SK-N-MC (cell line): ENCODE measurements around the gene NIFK.

Experiments
- DNase-seq: peaks from one replicate; pipeline ENCODE4 v3.0.0-alpha.2; 2011; ENCODE audit warnings: low read depth, low spot score
- H3K27ac ChIP-seq: fragments of 200-600 bp; sonication (generic); 2 replicates; pipeline ENCODE4 v1.5.1; 2016; ENCODE audit warnings: mixed run types
- H3K36me3 ChIP-seq: fragments of 200-600 bp; sonication (generic); 2 replicates; pipeline ENCODE4 v1.6.1; 2017; ENCODE audit warnings: antibody characterized with exemption, low read length, mixed read lengths; ENCODE audit not compliant: insufficient read depth
- H3K4me3 ChIP-seq: fragments of 200-600 bp; sonication (generic); 2 replicates; pipeline ENCODE4 v1.5.1; 2016
- H3K9ac ChIP-seq: fragments of 200-600 bp; sonication (generic); 2 replicates; pipeline ENCODE4 v1.8.0; 2017; ENCODE audit warnings: mixed run types, mixed read lengths; ENCODE audit not compliant: insufficient read length
- H3K9me3 ChIP-seq: fragments of 200-600 bp; sonication (generic); 2 replicates; pipeline ENCODE4 v1.6.1; 2017; ENCODE audit warnings: low read depth, mild to moderate bottlenecking, antibody characterized with exemption, low read length, moderate library complexity, mixed read lengths
- EZH2 ChIP-seq: fragments of 200-600 bp; sonication (generic); IDR thresholded peaks from one replicate; pipeline ENCODE4 v1.6.1; 2017; ENCODE audit warnings: antibody characterized with exemption
- FOXP2 ChIP-seq: optimal IDR thresholded peaks from 2 replicates; pipeline ENCODE3; 2011; ENCODE audit warnings: mild to moderate bottlenecking, moderate library complexity; ENCODE audit not compliant: insufficient read depth; ENCODE audit errors: extremely low read length, control extremely low read depth
- POLR2AphosphoS5 ChIP-seq: IDR thresholded peaks from 2 replicates; pipeline ENCODE4 v1.6.1; 2012; ENCODE audit warnings: mild to moderate bottlenecking, low read depth, low read length, borderline replicate concordance

The NIFK gene

DNA sequence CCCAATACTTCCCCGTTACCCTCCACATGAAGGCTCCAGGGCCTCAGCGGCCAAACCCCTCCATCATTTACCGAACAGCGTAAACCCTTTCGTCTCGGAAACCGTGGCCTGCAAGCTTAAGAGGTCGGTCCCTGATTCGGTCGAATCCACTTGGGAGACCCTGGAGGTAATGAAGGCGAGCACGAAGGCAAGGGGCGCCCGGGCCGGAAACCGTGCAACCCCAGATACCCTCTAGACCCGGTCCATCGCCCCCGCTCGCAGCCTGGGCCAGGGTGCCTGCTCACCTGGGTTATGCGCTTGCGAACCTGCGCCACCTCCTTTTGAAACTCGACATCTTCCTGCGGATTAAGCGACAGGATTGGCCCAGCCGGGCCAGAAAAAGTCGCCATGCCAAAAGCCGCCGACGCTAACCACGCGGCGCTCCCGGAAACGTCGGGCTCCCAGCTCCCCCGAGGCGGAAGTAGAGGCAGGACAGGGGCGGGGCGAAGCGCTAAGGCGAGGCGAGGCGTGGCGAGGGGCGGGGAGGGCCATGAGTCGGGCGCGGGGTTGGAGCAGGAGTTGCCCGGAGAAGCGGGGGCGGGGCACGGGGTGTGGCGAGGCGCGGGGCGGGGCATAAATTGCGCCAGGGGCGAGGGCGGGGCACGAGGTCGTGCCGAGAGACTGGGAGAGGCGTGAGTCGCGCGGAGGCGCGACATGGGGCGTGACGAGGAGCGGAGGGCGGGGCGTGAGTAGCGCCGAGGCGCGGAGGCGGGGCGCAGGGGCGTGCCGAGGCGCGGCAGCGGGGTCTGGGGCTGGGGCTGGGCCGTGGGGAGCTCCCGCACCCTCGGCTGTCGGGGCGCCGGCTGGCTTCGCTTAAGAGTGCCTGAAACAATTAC is at the start of gene NIFK:
NIFK (minus strand) TSS at position 414 of the 875 bp plus-strand sequence; CDS start at position 389, 25 bp downstream.
- TF ChIP-seq EZH2 (no peak), POLR2AphosphoS5 (peak; percentile 94), FOXP2 (no peak)
- H3K4me3 ChIP-seq: peak within 1 kb of the TSS; percentile 79
- peak; percentile 75 for DNase-seq

DNA sequence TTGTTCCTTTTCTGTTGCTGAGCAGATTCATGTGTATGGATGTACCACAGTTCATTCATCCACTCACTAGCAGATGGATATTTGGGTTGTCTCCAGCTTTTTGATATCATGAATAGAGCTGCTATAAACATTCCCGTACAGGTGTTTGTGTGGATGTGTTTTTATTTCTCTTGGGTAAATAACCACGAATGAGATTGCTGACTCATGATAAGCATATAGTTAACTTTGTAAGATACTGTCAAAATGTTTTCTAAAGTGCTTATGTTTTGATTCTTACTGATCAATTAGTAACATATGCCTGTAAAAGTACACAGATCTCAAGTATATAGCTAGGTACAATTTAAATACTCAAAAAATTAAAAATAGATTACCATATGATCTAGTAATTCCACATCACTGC is 46.5 kb upstream of the NIFK start:
- no peak overlapping the region for H3K9ac ChIP-seq
- no peak for TF ChIP-seq FOXP2
- TF ChIP-seq EZH2: no peak
- no peak for TF ChIP-seq POLR2AphosphoS5
- H3K27ac ChIP-seq: no peak overlapping the region
- H3K9me3 ChIP-seq: no peaks in the 10 kb centered on the region
- no peak overlapping the region for H3K4me3 ChIP-seq
- DNase-seq: no peak
- H3K36me3 ChIP-seq: no peaks in the 10 kb centered on the region

More for the DNA sequence above, at the start of gene NIFK:
- Histone ChIP-seq H3K9me3 (no peaks in the 10 kb centered on the region), H3K27ac (no peak within 1 kb of the TSS), H3K36me3 (peaks cover 31% of the 10 kb centered on the region), H3K9ac (peak within 1 kb of the TSS; percentile 92)

DNA sequence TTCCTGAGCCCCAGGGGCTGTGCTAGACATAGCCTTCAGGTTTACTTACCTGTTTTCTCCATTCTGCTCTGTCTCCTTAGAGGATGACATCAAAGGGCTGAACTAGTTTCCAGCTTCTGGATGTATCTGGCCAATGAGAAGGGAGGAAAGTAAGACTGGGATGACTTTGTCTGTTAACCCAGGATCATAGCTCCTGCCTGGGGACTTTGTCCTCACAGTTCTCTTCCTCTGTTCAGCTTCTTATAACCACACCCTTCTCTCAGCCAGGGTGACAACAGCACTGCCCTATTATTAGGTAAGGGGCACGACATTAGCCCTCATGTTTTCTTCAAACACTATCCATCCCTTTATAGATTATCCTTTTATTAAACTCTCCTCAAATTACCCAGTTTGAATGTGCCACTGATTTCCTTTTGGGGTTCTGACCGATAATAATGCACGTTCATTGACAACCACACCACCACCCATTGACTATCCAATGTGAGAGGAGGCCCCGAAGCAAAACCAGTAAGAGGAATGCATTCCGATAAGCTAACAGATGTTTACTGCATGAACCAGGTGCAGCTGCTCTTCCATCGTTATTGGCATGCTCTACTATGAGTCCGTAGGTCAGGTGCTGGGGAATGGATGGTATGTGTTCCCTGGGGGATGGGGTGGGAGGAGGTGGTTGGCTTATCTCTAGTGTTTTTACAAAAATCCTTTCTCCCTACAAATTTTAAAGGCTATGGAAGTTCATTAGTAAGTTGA is 42.2 kb upstream of the NIFK start:
- Histone ChIP-seq H3K9me3 (no peaks in the 10 kb centered on the region), H3K9ac (no peak overlapping the region), H3K4me3 (no peak overlapping the region), H3K36me3 (no peaks in the 10 kb centered on the region), H3K27ac (no peak overlapping the region)
- DNase-seq: no peak
- TF ChIP-seq FOXP2: no peak

DNA sequence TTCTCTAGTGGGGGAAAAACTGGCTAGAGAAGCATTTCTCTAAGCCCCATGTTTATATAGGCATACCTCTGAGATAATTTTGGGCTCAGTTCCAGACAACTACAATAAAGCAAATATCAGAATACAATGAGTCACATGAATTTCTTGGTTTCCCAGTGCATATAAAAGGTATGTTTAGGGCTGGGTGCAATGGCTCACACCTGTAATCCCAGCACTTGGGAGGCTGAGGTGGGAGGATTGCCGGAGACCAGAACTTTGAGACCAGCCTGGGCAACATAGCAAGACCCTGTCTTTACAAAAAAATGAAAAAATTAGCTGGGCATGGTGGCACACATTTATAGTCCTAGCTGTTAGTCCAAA is 41.0 kb upstream of the NIFK start:
- TF ChIP-seq EZH2: no peak
- Histone ChIP-seq H3K9me3 (no peaks in the 10 kb centered on the region), H3K9ac (no peak overlapping the region), H3K36me3 (no peaks in the 10 kb centered on the region), H3K4me3 (no peak overlapping the region), H3K27ac (no peak overlapping the region)
- DNase-seq: no peak

DNA sequence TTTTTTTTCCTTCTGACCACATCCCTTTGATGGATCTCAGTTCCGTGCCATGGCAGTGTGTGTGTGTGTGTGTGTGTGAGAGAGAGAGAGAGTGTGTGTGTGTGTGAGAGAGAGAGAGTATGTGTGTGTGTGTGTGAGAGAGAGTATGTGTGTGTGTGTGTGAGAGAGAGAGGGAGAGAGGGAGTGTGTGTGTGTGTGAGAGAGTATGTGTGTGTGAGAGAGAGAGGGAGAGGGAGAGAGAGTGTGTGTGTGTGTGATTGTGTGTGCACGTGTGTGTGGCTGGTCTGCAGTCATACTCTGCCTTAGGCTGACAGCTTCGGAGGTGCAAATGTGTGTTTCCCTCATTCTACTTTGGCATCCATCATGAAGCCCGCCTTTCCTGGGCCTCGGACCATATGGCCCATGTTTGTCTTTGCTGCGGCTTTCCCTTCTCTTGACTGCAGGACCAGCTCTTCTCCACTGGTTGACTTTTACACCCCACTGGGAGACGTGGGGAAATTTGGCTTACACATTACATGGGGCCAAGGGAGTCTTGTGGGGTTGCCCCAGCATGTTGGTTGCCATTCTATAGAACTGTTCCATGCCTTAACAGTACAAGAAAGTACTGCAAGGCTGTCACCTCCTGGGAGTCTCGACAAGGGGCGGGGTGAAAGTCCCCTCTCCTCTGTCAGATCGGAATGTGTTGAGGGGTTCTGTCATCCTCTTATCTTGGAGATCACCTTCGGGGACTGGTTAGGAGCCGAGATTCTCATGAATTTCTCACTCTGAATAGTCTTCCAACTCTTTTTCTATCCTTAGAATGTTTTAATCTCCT is 40.4 kb upstream of the NIFK start:
- Histone ChIP-seq H3K4me3 (no peak overlapping the region), H3K9ac (no peak overlapping the region), H3K36me3 (no peaks in the 10 kb centered on the region), H3K27ac (no peak overlapping the region), H3K9me3 (no peaks in the 10 kb centered on the region)
- no peak for TF ChIP-seq FOXP2
- DNase-seq: no peak

DNA sequence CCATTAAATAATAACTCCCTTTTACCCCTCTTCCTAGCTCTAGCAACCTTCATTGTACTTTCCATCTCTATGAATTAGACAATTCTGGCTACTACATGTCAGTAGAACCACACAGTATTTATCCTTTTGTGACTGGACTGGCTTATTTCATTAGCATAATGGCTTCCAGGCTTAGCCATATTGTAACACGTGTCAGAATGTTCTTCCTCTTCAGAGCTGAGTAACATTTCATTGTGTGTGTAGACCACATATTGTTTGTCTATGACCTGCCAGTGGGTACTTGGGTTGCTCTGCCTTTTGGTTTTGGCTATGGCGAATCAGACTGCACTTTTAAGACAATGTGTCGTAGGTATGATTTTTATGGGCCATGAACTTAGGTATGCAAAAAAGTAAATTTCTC is 39.7 kb upstream of the NIFK start:
- Histone ChIP-seq H3K27ac (no peak overlapping the region), H3K36me3 (no peaks in the 10 kb centered on the region), H3K4me3 (no peak overlapping the region), H3K9ac (no peak overlapping the region), H3K9me3 (no peaks in the 10 kb centered on the region)
- DNase-seq: no peak
- TF ChIP-seq EZH2: no peak
- no peak for TF ChIP-seq FOXP2
- TF ChIP-seq POLR2AphosphoS5: no peak

DNA sequence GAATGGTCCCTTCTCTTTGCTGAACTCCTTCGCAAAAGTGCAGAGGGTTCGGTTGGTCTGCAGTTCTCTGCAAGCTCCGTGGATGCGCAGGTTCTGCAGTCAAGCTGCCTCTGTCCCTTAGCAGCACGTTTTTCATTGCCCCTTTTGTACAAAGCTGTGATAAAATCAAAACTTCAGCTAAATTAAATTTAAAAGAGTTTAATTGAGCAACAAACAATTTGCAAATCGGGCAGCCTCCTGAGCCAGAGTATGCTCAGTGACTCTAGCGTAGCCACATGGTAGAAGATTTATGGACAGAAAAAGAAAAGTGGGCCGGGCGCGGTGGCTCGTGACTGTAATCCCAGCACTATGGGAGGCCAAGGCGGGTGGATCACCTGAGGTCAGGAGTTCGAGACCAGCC is 37.6 kb upstream of the NIFK start:
- no peak overlapping the region for H3K27ac ChIP-seq
- H3K9ac ChIP-seq: no peak overlapping the region
- H3K4me3 ChIP-seq: no peak overlapping the region
- no peak for DNase-seq
- no peaks in the 10 kb centered on the region for H3K36me3 ChIP-seq
- TF ChIP-seq POLR2AphosphoS5 (no peak), FOXP2 (no peak), EZH2 (no peak)
- H3K9me3 ChIP-seq: no peaks in the 10 kb centered on the region

DNA sequence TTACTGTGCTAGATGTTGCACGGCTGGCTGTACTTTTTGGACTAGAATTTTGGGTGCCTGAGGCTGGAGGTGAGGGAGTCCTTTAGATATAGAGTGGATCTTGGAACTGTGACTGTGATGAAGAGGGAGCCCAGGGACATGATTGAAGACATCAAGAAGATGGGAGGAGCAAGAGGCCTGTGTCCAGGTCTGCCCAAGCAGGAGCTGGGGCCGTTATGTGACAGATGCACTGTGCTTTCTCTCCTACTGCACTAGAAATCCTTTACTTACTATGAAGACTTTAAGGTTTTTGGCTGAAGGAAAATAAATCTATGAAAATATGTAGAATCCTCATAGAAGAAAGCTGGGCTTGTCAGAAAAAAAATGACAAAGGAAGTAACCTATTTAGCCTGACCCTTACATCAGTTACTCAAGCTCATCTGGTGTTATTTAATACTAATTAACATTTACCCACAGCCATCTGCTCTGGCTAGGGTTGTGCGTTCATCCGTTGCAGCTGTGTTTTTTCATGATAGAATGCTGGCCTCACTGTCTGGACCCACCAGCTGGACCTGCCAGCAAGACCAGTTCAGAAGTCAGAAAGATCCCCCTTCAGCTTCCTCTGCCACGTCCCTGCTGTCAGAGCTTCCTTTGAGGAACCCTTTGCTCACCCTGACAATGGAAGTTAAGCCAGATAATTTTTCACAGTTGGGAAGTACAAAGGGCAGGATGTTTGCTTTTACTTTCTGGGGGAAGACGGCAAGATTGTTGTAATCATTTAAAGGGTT is 35.5 kb upstream of the NIFK start:
- Histone ChIP-seq H3K36me3 (peaks cover 9% of the 10 kb centered on the region), H3K27ac (no peak overlapping the region)
- DNase-seq: no peak

More for the DNA sequence above, 35.5 kb upstream of the NIFK start:
- TF ChIP-seq EZH2 (no peak), POLR2AphosphoS5 (no peak), FOXP2 (no peak)
- no peaks in the 10 kb centered on the region for H3K9me3 ChIP-seq
- no peak overlapping the region for H3K4me3 ChIP-seq
- no peak overlapping the region for H3K9ac ChIP-seq
